Measurements from ENCODE around the gene OSBPL3.

DNA sequence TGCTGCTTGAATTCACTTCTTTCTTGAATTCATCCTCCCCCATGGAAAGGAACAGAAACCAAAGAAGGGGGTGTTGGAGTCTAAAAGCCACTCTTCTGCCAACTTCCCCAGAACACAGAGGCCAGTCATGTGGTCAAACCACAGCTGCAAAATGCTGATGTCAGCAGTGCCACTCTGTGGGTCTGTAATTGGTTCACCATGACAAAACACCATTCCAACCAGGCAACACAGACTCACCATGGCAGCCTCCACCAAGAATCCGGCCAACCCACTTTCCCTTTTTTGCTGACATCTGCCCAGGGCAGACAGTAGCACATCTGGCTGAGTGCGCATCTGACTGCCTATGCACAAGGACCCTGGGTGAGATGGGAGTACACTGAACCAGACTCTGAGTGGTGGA lies 16.8 kb downstream of the OSBPL3 start:
- TF ChIP-seq, protein P1, sequence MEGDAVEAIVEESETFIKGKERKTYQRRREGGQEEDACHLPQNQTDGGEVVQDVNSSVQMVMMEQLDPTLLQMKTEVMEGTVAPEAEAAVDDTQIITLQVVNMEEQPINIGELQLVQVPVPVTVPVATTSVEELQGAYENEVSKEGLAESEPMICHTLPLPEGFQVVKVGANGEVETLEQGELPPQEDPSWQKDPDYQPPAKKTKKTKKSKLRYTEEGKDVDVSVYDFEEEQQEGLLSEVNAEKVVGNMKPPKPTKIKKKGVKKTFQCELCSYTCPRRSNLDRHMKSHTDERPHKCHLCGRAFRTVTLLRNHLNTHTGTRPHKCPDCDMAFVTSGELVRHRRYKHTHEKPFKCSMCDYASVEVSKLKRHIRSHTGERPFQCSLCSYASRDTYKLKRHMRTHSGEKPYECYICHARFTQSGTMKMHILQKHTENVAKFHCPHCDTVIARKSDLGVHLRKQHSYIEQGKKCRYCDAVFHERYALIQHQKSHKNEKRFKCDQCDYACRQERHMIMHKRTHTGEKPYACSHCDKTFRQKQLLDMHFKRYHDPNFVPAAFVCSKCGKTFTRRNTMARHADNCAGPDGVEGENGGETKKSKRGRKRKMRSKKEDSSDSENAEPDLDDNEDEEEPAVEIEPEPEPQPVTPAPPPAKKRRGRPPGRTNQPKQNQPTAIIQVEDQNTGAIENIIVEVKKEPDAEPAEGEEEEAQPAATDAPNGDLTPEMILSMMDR (IDR thresholded peaks at IDR 0.05), result no peak
- TF ChIP-seq POLR2AphosphoS5 (IDR thresholded peaks at IDR 0.05) (no peak), EP300 (IDR thresholded peaks at IDR 0.05) (no peak), POLR2A (IDR thresholded peaks at IDR 0.05) (no peak)

Data from gastroesophageal sphincter (tissue), 3 donors.